ENCODE data around the gene ADCY7. TPM values are rescaled to one million over a fixed set of nuclear protein-coding genes. Genes with fewer than 3 reads are reported as not detected.

ADCY7 gene
- total and polyA plus RNA-seq, 2 donors (not counting 1 experiment from before 2014, with no cell fraction given), result 9.9 to 34.0 TPM

- Histone ChIP-seq H3K4me3 (replicated peaks in 1 of 4; ENCODE audit: control extremely low read depth in 1 of 4, insufficient read depth in 1 of 4, low read depth in 3 of 4, low read length in 4 of 4) (no peak overlapping the region), H3K9me3 (ENCODE audit: control insufficient read depth, insufficient read depth, low read depth, low read length) (no peaks in the 10 kb centered on the region), H3K79me2 (ENCODE audit: control insufficient read depth, insufficient read depth, low read length) (no peaks in the 10 kb centered on the region), H3K36me3 (ENCODE audit: control insufficient read depth, insufficient read depth, low read length) (peaks cover 17% of the 10 kb centered on the region), H2AFZ (ENCODE audit: low read length) (no peak overlapping the region), H3K4me2 (ENCODE audit: extremely low read depth, insufficient read depth, low read length) (no peak overlapping the region), H4K20me1 (ENCODE audit: control insufficient read depth, extremely low read depth, insufficient read depth, low read length) (no peaks in the 10 kb centered on the region), H3K9ac (ENCODE audit: insufficient read depth, low read length) (no peak overlapping the region), H3K27ac (ENCODE audit: insufficient read depth, low read length) (no peak overlapping the region), H3K27me3 (ENCODE audit: control insufficient read depth, insufficient read depth, low read length) (no peaks in the 10 kb centered on the region), H3K4me1 (ENCODE audit: control insufficient read depth, extremely low read depth, insufficient read depth, low read length) (peaks cover 3% of the 10 kb centered on the region)
- no peak for TF ChIP-seq EZH2 (IDR thresholded peaks at IDR 0.05; ENCODE audit: low read length, missing control alignments)
- no peak for TF ChIP-seq CTCF (conservative IDR thresholded peaks at IDR 0.05 in 1 of 2, IDR thresholded peaks at IDR 0.05 in 1 of 2; ENCODE audit: low read depth in 1 of 2, low read length in 2 of 2)
- no peak for DNase-seq (ENCODE audit: low read depth in 2 of 2)
Observed at GRCh38 chr16:50310308-50311133, 44.2 kb downstream of the ADCY7 start.

- no peak overlapping the region for H3K4me2 ChIP-seq (ENCODE audit: extremely low read depth, insufficient read depth, low read length)
Observed at GRCh38 chr16:50311134-50311528, 44.8 kb downstream of the ADCY7 start.

More at GRCh38 chr16:50311134-50311528, 44.8 kb downstream of the ADCY7 start:
- no peak overlapping the region for H3K9ac ChIP-seq (ENCODE audit: insufficient read depth, low read length)
- no peak for TF ChIP-seq CTCF (conservative IDR thresholded peaks at IDR 0.05 in 1 of 2, IDR thresholded peaks at IDR 0.05 in 1 of 2; ENCODE audit: low read depth in 1 of 2, low read length in 2 of 2)
- no peak for TF ChIP-seq EZH2 (IDR thresholded peaks at IDR 0.05; ENCODE audit: low read length, missing control alignments)
- H3K27ac ChIP-seq (ENCODE audit: insufficient read depth, low read length), result no peak overlapping the region
- H3K79me2 ChIP-seq (ENCODE audit: control insufficient read depth, insufficient read depth, low read length), result no peaks in the 10 kb centered on the region
- no peaks in the 10 kb centered on the region for H4K20me1 ChIP-seq (ENCODE audit: control insufficient read depth, extremely low read depth, insufficient read depth, low read length)
- no peaks in the 10 kb centered on the region for H3K9me3 ChIP-seq (ENCODE audit: control insufficient read depth, insufficient read depth, low read depth, low read length)
- peaks cover 3% of the 10 kb centered on the region for H3K4me1 ChIP-seq (ENCODE audit: control insufficient read depth, extremely low read depth, insufficient read depth, low read length)
- DNase-seq (ENCODE audit: low read depth in 2 of 2), result no peak
- H2AFZ ChIP-seq (ENCODE audit: low read length), result no peak overlapping the region
- H3K27me3 ChIP-seq (ENCODE audit: control insufficient read depth, insufficient read depth, low read length), result no peaks in the 10 kb centered on the region
- no peak overlapping the region for H3K4me3 ChIP-seq (replicated peaks in 1 of 4; ENCODE audit: control extremely low read depth in 1 of 4, insufficient read depth in 1 of 4, low read depth in 3 of 4, low read length in 4 of 4)
- H3K36me3 ChIP-seq (ENCODE audit: control insufficient read depth, insufficient read depth, low read length), result peaks cover 19% of the 10 kb centered on the region
